Breast epithelium (tissue), 4 donors: ENCODE data around the gene SENP8. TPM values are rescaled to one million over a fixed set of nuclear protein-coding genes. Genes with fewer than 3 reads are reported as not detected.
A peak's percentile ranks its signal among the peaks of the same experiment; 100 is the strongest.

Experiments
- DNase-seq, 2 donors: peaks; one replicate each; pipeline ENCODE4 v3.0.0-alpha.2; 2019; ENCODE audit warnings: low spot score in 2 of 2
- H3K27ac ChIP-seq, 2 donors: fragments of 200-600 bp; sonication (generic) in 1 of 2; one replicate each; pipeline ENCODE4 v1.5.1; 2016 to 2019; ENCODE audit warnings: mild to moderate bottlenecking in 1 of 2
- H3K27me3 ChIP-seq, 2 donors: fragments of 200-600 bp; sonication (generic) in 1 of 2; one replicate each; pipeline versions ENCODE4 v1.5.1 to v1.6.0; 2017 to 2019; ENCODE audit warnings: control low read depth in 1 of 2, mild to moderate bottlenecking in 1 of 2
- H3K36me3 ChIP-seq: fragments of 200-600 bp; one replicate; pipeline ENCODE4 v1.5.1; 2019
- H3K4me1 ChIP-seq, 2 donors: fragments of 200-600 bp; sonication (generic); one replicate each; pipeline ENCODE4 v1.5.1; 2016 to 2019; ENCODE audit warnings: control low read depth in 1 of 2
- H3K4me3 ChIP-seq, 3 donors: fragments of 200-600 bp; sonication (generic); 1 replicate in 2 of 3; 2 replicates in 1 of 3; pipeline ENCODE4 v1.5.1; 2016 to 2019; ENCODE audit warnings: mild to moderate bottlenecking in 3 of 3, moderate library complexity in 2 of 3
- H3K9me3 ChIP-seq, 2 donors: fragments of 200-600 bp; sonication (generic) in 1 of 2; one replicate each; pipeline ENCODE4 v1.5.1; 2016 to 2019; ENCODE audit warnings: control low read depth in 1 of 2
- CTCF ChIP-seq, 3 donors: fragments of 450-650 bp; IDR thresholded peaks; one replicate each; pipeline ENCODE4 v1.5.1; 2016 to 2017; ENCODE audit warnings: antibody characterized with exemption in 3 of 3, mild to moderate bottlenecking in 3 of 3, moderate library complexity in 3 of 3
- POLR2A ChIP-seq: fragments of 450-650 bp; IDR thresholded peaks from one replicate; pipeline ENCODE4 v1.6.1; 2016; ENCODE audit warnings: antibody characterized with exemption, mild to moderate bottlenecking, moderate library complexity
- POLR2AphosphoS5 ChIP-seq, 3 donors: sonication (generic); formaldehyde crosslinking; IDR thresholded peaks; one replicate each; pipeline ENCODE4 v1.6.1; 2017; ENCODE audit warnings: antibody characterized with exemption in 3 of 3
- intact Hi-C: fragments of 100-400 bp; cut with DNase I; formaldehyde crosslinking; loops from one replicate; pipeline ENCODE4 v1.15.1; 2023; ENCODE audit warnings: low total_unique reads
- total RNA-seq, 3 donors: library from RNA; depleted of rRNA; stranded (reverse); fragments of >200 nt; gene quantifications; one replicate each; pipeline ENCODE4 v1.1.0, GENCODE V29; 2016

Gene SENP8
- total RNA-seq, 3 donors from 2014 or later = 1.6 to 4.4 (median 2.0) TPM

- Histone ChIP-seq H3K27me3 (no peaks in the 10 kb centered on the region), H3K36me3 (no peaks in the 10 kb centered on the region), H3K4me3 (no peak overlapping the region), H3K4me1 (no peaks in the 10 kb centered on the region), H3K9me3 (no peaks in the 10 kb centered on the region), H3K27ac (peak overlapping the region in 1 of 2 donors; percentile 33)
- intact Hi-C loops = no loop called here
- no peak for TF ChIP-seq POLR2A
- TF ChIP-seq POLR2AphosphoS5 (IDR thresholded peaks at IDR 0.05) = no peak
- no peak for TF ChIP-seq CTCF (IDR thresholded peaks at IDR 0.05)
- DNase-seq = no peak
Observed at GRCh38 chr15:72113347-72114031, 4.7 kb upstream of the SENP8 start.

DNA sequence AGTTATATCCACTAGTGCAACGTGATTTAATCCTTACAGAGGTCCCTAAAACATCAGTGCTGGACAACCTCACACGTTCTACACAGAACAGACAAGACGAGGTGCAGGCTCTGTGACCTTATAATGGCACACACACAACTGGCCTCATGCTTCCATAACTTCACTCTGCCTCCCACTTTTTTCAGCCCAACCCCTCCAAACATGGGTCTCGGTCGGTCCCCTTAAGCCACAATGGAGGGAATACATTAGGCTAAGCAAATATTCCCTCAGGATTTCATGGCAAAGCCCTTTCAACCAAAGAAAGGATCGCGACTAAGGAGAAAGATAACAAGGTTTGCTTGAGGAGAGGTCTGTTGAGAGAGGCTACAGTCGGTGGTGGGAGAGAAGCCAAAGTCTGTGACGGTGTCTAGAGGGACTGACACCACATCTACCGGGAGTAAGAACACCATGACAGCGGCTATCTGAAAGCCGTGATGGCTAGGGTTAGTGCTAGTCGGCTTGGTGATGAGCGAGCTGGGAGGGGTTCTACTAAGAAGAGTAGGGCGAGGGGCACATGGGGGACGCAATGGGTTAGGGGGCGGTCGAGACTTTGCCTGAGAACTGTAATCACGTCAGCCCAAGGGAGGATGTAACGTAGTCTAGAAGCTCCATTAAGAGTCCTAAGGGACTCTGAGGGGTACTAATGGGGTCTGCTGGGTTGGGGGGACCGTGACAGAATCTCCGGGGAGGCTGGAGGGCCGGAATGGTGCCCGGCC lies 1.3 kb upstream of the SENP8 start:
- no peaks in the 10 kb centered on the region for H3K27me3 ChIP-seq
- intact Hi-C loops = no loop called here
- TF ChIP-seq POLR2AphosphoS5 (IDR thresholded peaks at IDR 0.05) (peak in 1 of 3 donors; percentile 43), POLR2A (no peak)
- no peaks in the 10 kb centered on the region for H3K4me1 ChIP-seq
- H3K9me3 ChIP-seq = no peaks in the 10 kb centered on the region
- peak overlapping the region; percentile 98 for H3K27ac ChIP-seq
- peak overlapping the region; percentile 75 to 94 (median 83) for H3K4me3 ChIP-seq
- H3K36me3 ChIP-seq = no peaks in the 10 kb centered on the region
- peak in 1 of 2 donors; percentile 43 for DNase-seq

GRCh38 chr15:72117486-72118016 lies 652 bp upstream of the SENP8 start:
- H3K9me3 ChIP-seq = no peaks in the 10 kb centered on the region
- intact Hi-C loops = no loop called here
- H3K4me1 ChIP-seq = no peaks in the 10 kb centered on the region
- H3K27ac ChIP-seq = peak overlapping the region; percentile 98
- H3K27me3 ChIP-seq = no peaks in the 10 kb centered on the region
- peak; percentile 77 to 86 for DNase-seq
- no peaks in the 10 kb centered on the region for H3K36me3 ChIP-seq
- H3K4me3 ChIP-seq = peak overlapping the region; percentile 75 to 94 (median 83)
- peak in 2 of 3 donors; percentile 39 to 51 for TF ChIP-seq POLR2AphosphoS5 (IDR thresholded peaks at IDR 0.05)
- peak; percentile 33 for TF ChIP-seq POLR2A
- TF ChIP-seq CTCF (IDR thresholded peaks at IDR 0.05) = no peak

GRCh38 chr15:72124218-72124617 lies 6.0 kb downstream of the SENP8 start:
- Histone ChIP-seq H3K4me3 (no peak overlapping the region), H3K36me3 (no peaks in the 10 kb centered on the region), H3K27ac (no peak overlapping the region), H3K4me1 (no peaks in the 10 kb centered on the region), H3K27me3 (no peaks in the 10 kb centered on the region), H3K9me3 (no peaks in the 10 kb centered on the region)
- DNase-seq = no peak
- intact Hi-C loops = no loop called here
- no peak for TF ChIP-seq POLR2AphosphoS5 (IDR thresholded peaks at IDR 0.05)
- TF ChIP-seq CTCF (IDR thresholded peaks at IDR 0.05) = no peak
- no peak for TF ChIP-seq POLR2A

DNA sequence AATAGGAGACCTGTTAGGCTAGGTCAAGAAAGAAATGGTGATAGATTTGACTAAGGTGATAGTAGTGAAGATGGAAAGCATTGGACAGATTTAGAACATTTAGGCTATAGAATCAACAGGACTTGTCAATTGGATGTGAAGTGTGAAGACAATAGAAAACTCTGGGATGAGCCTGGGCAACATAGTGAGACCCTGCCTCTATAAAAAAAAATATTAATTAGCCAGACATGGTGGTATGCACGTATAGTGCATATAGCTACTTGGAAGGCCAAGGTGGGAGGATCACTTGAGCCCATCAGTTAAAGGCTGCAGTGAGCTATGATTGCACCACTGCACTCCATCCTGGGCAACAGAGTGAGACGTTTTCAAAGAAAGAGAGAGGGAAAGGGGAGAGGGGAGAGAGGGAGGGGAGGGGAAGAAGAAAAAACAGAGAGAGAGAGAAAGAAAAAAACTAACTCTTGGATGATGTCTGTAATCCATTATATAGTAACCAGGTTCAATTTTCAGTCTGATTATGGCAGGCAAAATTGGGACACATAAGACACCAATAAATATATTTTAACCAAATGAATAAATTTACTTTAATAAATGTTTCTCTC lies 9.6 kb downstream of the SENP8 start:
- Histone ChIP-seq H3K4me1 (no peaks in the 10 kb centered on the region), H3K27me3 (no peaks in the 10 kb centered on the region), H3K4me3 (no peak overlapping the region), H3K9me3 (no peaks in the 10 kb centered on the region), H3K36me3 (no peaks in the 10 kb centered on the region), H3K27ac (no peak overlapping the region)
- intact Hi-C loops = no loop called here
- no peak for DNase-seq
- TF ChIP-seq POLR2A (no peak), CTCF (IDR thresholded peaks at IDR 0.05) (no peak)
